ENCODE data around the gene RTP3. TPM values are rescaled to one million over a fixed set of nuclear protein-coding genes. Genes with fewer than 3 reads are reported as not detected.
A peak's percentile ranks its signal among the peaks of the same experiment; 100 is the strongest.

The RTP3 gene
- total and polyA plus RNA-seq, 8 donors = not detected

DNA sequence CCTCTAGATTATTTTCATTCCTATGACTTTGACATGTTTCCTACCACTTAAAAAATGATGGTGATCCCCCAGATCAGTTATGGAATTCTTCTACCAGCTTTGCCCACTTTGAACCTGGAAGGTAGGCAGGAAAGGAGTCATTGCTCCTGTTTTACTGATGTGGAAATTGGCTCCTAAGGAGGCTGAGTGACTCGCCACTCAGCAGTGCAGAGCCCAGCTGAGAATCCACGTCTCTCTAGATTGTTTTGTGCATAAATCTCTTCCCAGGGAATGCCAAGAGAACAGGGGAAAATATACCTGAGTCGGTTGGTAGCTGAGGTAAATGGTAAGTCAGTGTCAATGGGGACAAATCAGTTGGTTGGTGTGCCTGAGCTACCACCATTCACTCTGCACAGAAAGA is 37.7 kb upstream of the RTP3 start:
- TF ChIP-seq, protein P1, sequence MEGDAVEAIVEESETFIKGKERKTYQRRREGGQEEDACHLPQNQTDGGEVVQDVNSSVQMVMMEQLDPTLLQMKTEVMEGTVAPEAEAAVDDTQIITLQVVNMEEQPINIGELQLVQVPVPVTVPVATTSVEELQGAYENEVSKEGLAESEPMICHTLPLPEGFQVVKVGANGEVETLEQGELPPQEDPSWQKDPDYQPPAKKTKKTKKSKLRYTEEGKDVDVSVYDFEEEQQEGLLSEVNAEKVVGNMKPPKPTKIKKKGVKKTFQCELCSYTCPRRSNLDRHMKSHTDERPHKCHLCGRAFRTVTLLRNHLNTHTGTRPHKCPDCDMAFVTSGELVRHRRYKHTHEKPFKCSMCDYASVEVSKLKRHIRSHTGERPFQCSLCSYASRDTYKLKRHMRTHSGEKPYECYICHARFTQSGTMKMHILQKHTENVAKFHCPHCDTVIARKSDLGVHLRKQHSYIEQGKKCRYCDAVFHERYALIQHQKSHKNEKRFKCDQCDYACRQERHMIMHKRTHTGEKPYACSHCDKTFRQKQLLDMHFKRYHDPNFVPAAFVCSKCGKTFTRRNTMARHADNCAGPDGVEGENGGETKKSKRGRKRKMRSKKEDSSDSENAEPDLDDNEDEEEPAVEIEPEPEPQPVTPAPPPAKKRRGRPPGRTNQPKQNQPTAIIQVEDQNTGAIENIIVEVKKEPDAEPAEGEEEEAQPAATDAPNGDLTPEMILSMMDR (IDR thresholded peaks at IDR 0.05) = no peak
- TF ChIP-seq POLR2A (IDR thresholded peaks at IDR 0.05) (no peak), POLR2AphosphoS5 (IDR thresholded peaks at IDR 0.05) (no peak), EP300 (IDR thresholded peaks at IDR 0.05) (no peak)
- DNase-seq = no peak
- no peak overlapping the region for H3K27ac ChIP-seq
- WGBS, 5 donors = 61 to 91% (median 84%) methylated on average over 3 of the region's 3 CpGs
- peaks cover 0 to 28% (median 8%) of the 10 kb centered on the region in 3 donors for H3K27me3 ChIP-seq
- H3K4me1 ChIP-seq = peaks cover 9 to 31% (median 18%) of the 10 kb centered on the region in 4 donors
- no peak overlapping the region for H3K4me3 ChIP-seq
- intact Hi-C loops (cut with DNase I; ENCODE audit: low total_unique reads) = no loop called here
- H3K36me3 ChIP-seq = peaks cover 0 to 11% (median 0%) of the 10 kb centered on the region in 4 donors
- peaks cover 0 to 7% (median 0%) of the 10 kb centered on the region in 4 donors for H3K9me3 ChIP-seq

DNA sequence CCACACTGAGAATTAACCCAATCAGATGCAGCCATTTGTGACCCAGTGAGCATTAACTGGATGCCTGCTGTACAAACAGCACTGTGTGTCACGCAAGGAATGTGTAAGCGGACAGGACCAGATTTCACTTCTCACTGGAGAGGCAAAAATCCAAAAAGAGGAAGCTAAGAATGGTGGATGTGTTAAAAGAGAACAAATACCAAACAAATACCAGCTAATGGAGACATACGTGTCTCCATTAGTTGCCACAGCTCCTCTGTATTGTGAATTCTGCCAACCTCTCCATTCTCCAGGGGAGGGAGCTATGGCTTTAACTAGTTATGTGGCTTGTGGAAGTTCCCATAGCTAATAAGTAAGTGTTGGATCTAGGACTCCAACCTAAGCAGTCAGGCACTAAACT is 35.7 kb upstream of the RTP3 start:
- Histone ChIP-seq H3K27ac (peak overlapping the region in 2 of 5 donors; percentile 36 to 72), H3K27me3 (peaks cover 0 to 32% (median 8%) of the 10 kb centered on the region in 3 donors), H3K9me3 (peaks cover 0 to 7% (median 0%) of the 10 kb centered on the region in 4 donors), H3K4me3 (peak overlapping the region in 2 of 4 donors; percentile 5 to 22), H3K4me1 (peaks cover 13 to 34% (median 26%) of the 10 kb centered on the region in 4 donors), H3K36me3 (no peaks in the 10 kb centered on the region)
- TF ChIP-seq EP300 (IDR thresholded peaks at IDR 0.05) (no peak), POLR2A (IDR thresholded peaks at IDR 0.05) (no peak), POLR2AphosphoS5 (IDR thresholded peaks at IDR 0.05) (no peak)
- TF ChIP-seq, protein P1 (IDR thresholded peaks at IDR 0.05) = no peak
- 40 to 69% (median 57%) methylated on average over 3 of the region's 3 CpGs for WGBS, 5 donors
- intact Hi-C loops (cut with DNase I; ENCODE audit: low total_unique reads) = no loop called here
- peak in 1 of 2 donors; percentile 36 for DNase-seq

DNA sequence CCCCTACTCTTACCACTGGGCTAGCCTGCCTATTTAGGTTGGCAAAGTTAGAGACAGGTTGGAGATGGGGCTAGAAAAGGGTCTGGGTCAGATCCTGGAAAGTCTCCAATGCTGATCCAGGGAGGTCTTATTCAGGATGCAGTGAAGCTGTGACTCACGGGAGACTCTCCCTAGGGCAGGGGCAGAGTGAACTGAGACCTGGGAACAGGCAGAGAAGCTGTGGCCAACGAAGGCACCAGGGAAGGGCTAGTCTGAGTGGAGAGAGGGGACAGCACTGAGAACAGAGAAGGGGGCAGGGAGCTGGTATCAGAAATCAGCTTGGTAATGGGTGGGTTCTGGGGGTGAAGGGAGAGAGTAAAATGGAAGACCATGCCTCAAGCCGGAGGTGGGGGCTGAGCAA is 35.3 kb upstream of the RTP3 start:
- DNase-seq = no peak
- Histone ChIP-seq H3K4me1 (peaks cover 13 to 34% (median 26%) of the 10 kb centered on the region in 4 donors), H3K9me3 (peaks cover 0 to 7% (median 0%) of the 10 kb centered on the region in 4 donors), H3K36me3 (no peaks in the 10 kb centered on the region), H3K4me3 (peak overlapping the region in 2 of 4 donors; percentile 5 to 22), H3K27ac (peak overlapping the region in 4 of 5 donors; percentile 20 to 72 (median 42)), H3K27me3 (peaks cover 0 to 32% (median 8%) of the 10 kb centered on the region in 3 donors)
- intact Hi-C loops (cut with DNase I; ENCODE audit: low total_unique reads) = no loop called here
- 54 to 67% (median 63%) methylated on average over 3 of the region's 3 CpGs for WGBS, 5 donors
- no peak for TF ChIP-seq POLR2AphosphoS5 (IDR thresholded peaks at IDR 0.05)

DNA sequence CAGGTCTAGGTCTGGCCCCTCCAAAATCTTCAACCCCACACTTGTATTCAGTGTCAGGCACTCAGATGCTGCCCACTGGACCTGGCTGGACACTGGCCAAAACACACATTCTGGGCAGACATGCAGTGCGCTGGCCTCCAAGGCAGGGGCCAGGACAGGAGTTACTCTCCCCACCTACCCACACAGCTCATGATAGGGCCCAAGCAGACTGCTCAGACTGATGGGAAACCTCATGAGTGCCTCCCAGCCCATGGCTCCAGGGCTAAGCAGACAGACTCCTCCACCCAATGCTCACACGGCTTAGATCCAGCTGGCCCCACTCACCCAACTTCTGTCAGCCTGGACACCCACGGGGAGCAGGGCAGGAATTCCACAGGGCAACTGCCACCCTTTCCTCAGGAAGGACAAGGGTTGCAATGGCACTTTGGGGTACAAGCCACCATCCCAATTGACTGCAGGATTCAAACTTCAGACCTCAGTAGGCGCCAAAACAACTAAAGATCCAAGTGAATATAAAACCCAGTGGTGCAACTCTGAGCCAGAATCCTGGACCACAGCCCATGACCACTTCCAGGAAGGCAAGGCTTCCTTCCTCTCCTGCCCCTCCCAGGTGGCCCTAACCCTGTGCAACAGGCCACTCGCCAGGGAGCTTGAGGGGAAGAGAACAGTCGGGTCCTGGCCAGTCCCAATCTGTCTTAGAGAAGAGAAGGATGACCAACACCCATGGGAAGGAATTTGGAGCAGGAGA is 34.5 kb upstream of the RTP3 start:
- Histone ChIP-seq H3K27me3 (peaks cover 0 to 32% (median 8%) of the 10 kb centered on the region in 3 donors), H3K4me3 (peak overlapping the region in 3 of 4 donors; percentile 3 to 19 (median 19)), H3K36me3 (no peaks in the 10 kb centered on the region), H3K4me1 (peaks cover 13 to 34% (median 26%) of the 10 kb centered on the region in 4 donors), H3K9me3 (peaks cover 0 to 7% (median 0%) of the 10 kb centered on the region in 4 donors), H3K27ac (peak overlapping the region; percentile 20 to 72 (median 41))
- TF ChIP-seq POLR2A (IDR thresholded peaks at IDR 0.05) (no peak), POLR2AphosphoS5 (IDR thresholded peaks at IDR 0.05) (no peak), EP300 (IDR thresholded peaks at IDR 0.05) (no peak)
- TF ChIP-seq, protein P1 (IDR thresholded peaks at IDR 0.05) = no peak
- intact Hi-C loops (cut with DNase I; ENCODE audit: low total_unique reads) = no loop called here
- DNase-seq = peak in 1 of 2 donors; percentile 20
- 48 to 62% (median 49%) methylated on average over 5 to 6 of the region's 6 CpGs for WGBS, 5 donors

Data from stomach (tissue), 9 donors.